Gastroesophageal sphincter (tissue), 4 donors: ENCODE data around the gene TP53BP2. TPM values are rescaled to one million over a fixed set of nuclear protein-coding genes. Genes with fewer than 3 reads are reported as not detected.

Source experiments
- ATAC-seq: fragments of 150-250 bp; one replicate; pipeline ENCODE4 v1.9.1; 2016; ENCODE audit warnings: mild to moderate bottlenecking, moderate library complexity
- H3K27ac ChIP-seq, 4 donors: fragments of 200-600 bp; sonication (generic) in 3 of 4; 1 replicate in 3 of 4; 2 replicates in 1 of 4; pipeline ENCODE4 v1.5.1; 2016 to 2019
- H3K27me3 ChIP-seq: fragments of 200-600 bp; sonication (generic); one replicate; pipeline ENCODE4 v1.5.1; 2019
- H3K36me3 ChIP-seq, 2 donors: fragments of 200-600 bp; sonication (generic); one replicate each; pipeline ENCODE4 v1.5.1; 2019; ENCODE audit warnings: control low read depth in 1 of 2
- H3K4me1 ChIP-seq, 3 donors: fragments of 200-600 bp; sonication (generic); 1 replicate in 2 of 3; 2 replicates in 1 of 3; pipeline ENCODE4 v1.5.1; 2016 to 2019; ENCODE audit warnings: control low read depth in 2 of 3
- H3K4me3 ChIP-seq, 2 donors: fragments of 200-600 bp; sonication (generic); one replicate each; pipeline ENCODE4 v1.5.1; 2019; ENCODE audit warnings: mild to moderate bottlenecking in 1 of 2, moderate library complexity in 1 of 2
- H3K9me3 ChIP-seq, 3 donors: fragments of 200-600 bp; sonication (generic); one replicate each; pipeline ENCODE4 v1.5.1; 2017 to 2019; ENCODE audit warnings: control low read depth in 2 of 3
- CTCF ChIP-seq, 4 experiments: fragments of 200-600 bp in 2 of 4; fragments of 450-650 bp in 2 of 4; sonication (generic) in 1 of 4; IDR thresholded peaks; one replicate each; pipeline ENCODE4 v1.5.1; 2017 to 2019; ENCODE audit warnings: antibody characterized with exemption in 4 of 4, mild to moderate bottlenecking in 2 of 4, moderate library complexity in 2 of 4
- EP300 ChIP-seq: sonication (generic); formaldehyde crosslinking; IDR thresholded peaks from one replicate; pipeline ENCODE4 v1.6.1; 2017; ENCODE audit warnings: antibody characterized with exemption, mild to moderate bottlenecking
- POLR2A ChIP-seq, 2 donors: fragments of 450-650 bp; IDR thresholded peaks; one replicate each; pipeline ENCODE4 v1.6.1; 2017; ENCODE audit warnings: antibody characterized with exemption in 2 of 2, mild to moderate bottlenecking in 2 of 2, moderate library complexity in 1 of 2
- POLR2AphosphoS5 ChIP-seq: sonication (generic); formaldehyde crosslinking; IDR thresholded peaks from one replicate; pipeline ENCODE4 v1.6.1; 2017; ENCODE audit warnings: antibody characterized with exemption
- WGBS, 2 donors: methylation state at CpG; one replicate each; pipeline ENCODE4 v1.1.5; 2018; ENCODE audit warnings: low coverage in 1 of 2; 5-methylcytosine and 5-hydroxymethylcytosine counted together
- total RNA-seq, 4 donors: library from RNA; depleted of rRNA; stranded (reverse); fragments of >200 nt; gene quantifications; one replicate each; pipeline ENCODE4 v1.1.0, GENCODE V29; 2016

TP53BP2 gene
- total RNA-seq, 4 donors from 2014 or later: 30.0 to 85.3 (median 52.3) TPM

- H3K9me3 ChIP-seq: no peaks in the 10 kb centered on the region
- peak overlapping the region in 3 of 4 donors; percentile 33 to 73 (median 50) for H3K27ac ChIP-seq
- H3K4me1 ChIP-seq: peaks cover 13 to 29% (median 15%) of the 10 kb centered on the region in 3 donors
- H3K36me3 ChIP-seq: peaks cover 0 to 100% of the 10 kb centered on the region in 2 donors
- WGBS, 2 donors: 75 to 80% methylated on average over 1 of the region's 1 CpG
- H3K4me3 ChIP-seq: no peak overlapping the region
- ATAC-seq: no peak
- H3K27me3 ChIP-seq: no peaks in the 10 kb centered on the region
- TF ChIP-seq POLR2AphosphoS5 (no peak), EP300 (no peak)
These were observed 70.1 kb downstream of the TP53BP2 start for GRCh38 chr1:223775711-223776074.

GRCh38 chr1:223775054-223775453, 70.7 kb downstream of the TP53BP2 start:
- Histone ChIP-seq H3K36me3 (peaks cover 0 to 100% of the 10 kb centered on the region in 2 donors), H3K27ac (peak overlapping the region in 3 of 4 donors; percentile 13 to 73 (median 50))

GRCh38 chr1:223774134-223774814, 71.5 kb downstream of the TP53BP2 start:
- 72 to 79% methylated on average over 6 of the region's 6 CpGs for WGBS, 2 donors
- Histone ChIP-seq H3K4me1 (peaks cover 13 to 36% (median 15%) of the 10 kb centered on the region in 3 donors), H3K27ac (peak overlapping the region in 2 of 4 donors; percentile 50 to 73), H3K9me3 (no peaks in the 10 kb centered on the region), H3K36me3 (peaks cover 0 to 100% of the 10 kb centered on the region in 2 donors), H3K27me3 (no peaks in the 10 kb centered on the region), H3K4me3 (no peak overlapping the region)
- TF ChIP-seq POLR2A (IDR thresholded peaks at IDR 0.05): no peak
- TF ChIP-seq CTCF (IDR thresholded peaks at IDR 0.05): no peak
- no peak for TF ChIP-seq POLR2AphosphoS5
- TF ChIP-seq EP300: no peak
- ATAC-seq: no peak

More at GRCh38 chr1:223775054-223775453, 70.7 kb downstream of the TP53BP2 start:
- 39 to 51% methylated on average over 4 of the region's 4 CpGs for WGBS, 2 donors
- no peaks in the 10 kb centered on the region for H3K27me3 ChIP-seq
- peaks cover 13 to 35% (median 15%) of the 10 kb centered on the region in 3 donors for H3K4me1 ChIP-seq
- ATAC-seq: peak; percentile 53
- TF ChIP-seq POLR2AphosphoS5 (no peak), CTCF (IDR thresholded peaks at IDR 0.05) (no peak), EP300 (no peak), POLR2A (IDR thresholded peaks at IDR 0.05) (no peak)
- H3K4me3 ChIP-seq: no peak overlapping the region
- no peaks in the 10 kb centered on the region for H3K9me3 ChIP-seq

- H3K27me3 ChIP-seq: no peaks in the 10 kb centered on the region
- H3K4me1 ChIP-seq: peaks cover 13 to 36% (median 15%) of the 10 kb centered on the region in 3 donors
- 68 to 87% methylated on average over 4 to 5 of the region's 5 CpGs for WGBS, 2 donors
These were observed 73.0 kb downstream of the TP53BP2 start for GRCh38 chr1:223772771-223773160.

More at GRCh38 chr1:223772771-223773160, 73.0 kb downstream of the TP53BP2 start:
- peak overlapping the region in 3 of 4 donors; percentile 66 to 76 (median 75) for H3K27ac ChIP-seq
- ATAC-seq: no peak
- TF ChIP-seq CTCF (IDR thresholded peaks at IDR 0.05) (no peak), EP300 (no peak), POLR2A (IDR thresholded peaks at IDR 0.05) (no peak), POLR2AphosphoS5 (no peak)
- H3K36me3 ChIP-seq: peaks cover 0 to 91% of the 10 kb centered on the region in 2 donors
- H3K4me3 ChIP-seq: no peak overlapping the region
- H3K9me3 ChIP-seq: no peaks in the 10 kb centered on the region
